DND-41 (cell line): ENCODE results near the gene PHF19.

Experiments
- CTCF ChIP-seq: IDR thresholded peaks from 2 replicates; pipeline ENCODE4 v1.5.1; 2012; ENCODE audit warnings: borderline replicate concordance, low read length, moderate library complexity, mild to moderate bottlenecking; ENCODE audit not compliant: poor library complexity, severe bottlenecking; ENCODE audit errors: extremely low read depth
- EZH2 ChIP-seq: IDR thresholded peaks from 3 replicates; pipeline ENCODE4 v1.6.1; 2012; ENCODE audit warnings: borderline replicate concordance, low read depth, mild to moderate bottlenecking, moderate library complexity, low read length, inconsistent platforms; ENCODE audit not compliant: severe bottlenecking

GRCh38 chr9:120842685-120843485 lies 34.1 kb downstream of the PHF19 start, which contains the start of gene PSMD5:
- TF ChIP-seq EZH2 (no peak), CTCF (no peak)
